ENCODE data around the gene PFKFB1.

GRCh38 chrX:54995621-54996020 is 1.6 kb upstream of the PFKFB1 start:
- TF ChIP-seq EZH2 (IDR thresholded peaks at IDR 0.05; ENCODE audit: low read length) (no peak), CTCF (optimal IDR thresholded peaks at IDR 0.05 in 1 of 3, IDR thresholded peaks at IDR 0.05 in 1 of 3, conservative IDR thresholded peaks at IDR 0.05 in 1 of 3; ENCODE audit: extremely low read depth in 1 of 3, insufficient read depth in 2 of 3, low read length in 3 of 3) (no peak)
